SK-N-MC (cell line): ENCODE data around the gene OARD1.

Experiments
- EZH2 ChIP-seq: fragments of 200-600 bp; sonication (generic); IDR thresholded peaks from one replicate; pipeline ENCODE4 v1.6.1; 2017; ENCODE audit warnings: antibody characterized with exemption
- FOXP2 ChIP-seq: optimal IDR thresholded peaks from 2 replicates; pipeline ENCODE3; 2011; ENCODE audit warnings: mild to moderate bottlenecking, moderate library complexity; ENCODE audit not compliant: insufficient read depth; ENCODE audit errors: extremely low read length, control extremely low read depth
- POLR2AphosphoS5 ChIP-seq: IDR thresholded peaks from 2 replicates; pipeline ENCODE4 v1.6.1; 2012; ENCODE audit warnings: mild to moderate bottlenecking, low read depth, low read length, borderline replicate concordance

DNA sequence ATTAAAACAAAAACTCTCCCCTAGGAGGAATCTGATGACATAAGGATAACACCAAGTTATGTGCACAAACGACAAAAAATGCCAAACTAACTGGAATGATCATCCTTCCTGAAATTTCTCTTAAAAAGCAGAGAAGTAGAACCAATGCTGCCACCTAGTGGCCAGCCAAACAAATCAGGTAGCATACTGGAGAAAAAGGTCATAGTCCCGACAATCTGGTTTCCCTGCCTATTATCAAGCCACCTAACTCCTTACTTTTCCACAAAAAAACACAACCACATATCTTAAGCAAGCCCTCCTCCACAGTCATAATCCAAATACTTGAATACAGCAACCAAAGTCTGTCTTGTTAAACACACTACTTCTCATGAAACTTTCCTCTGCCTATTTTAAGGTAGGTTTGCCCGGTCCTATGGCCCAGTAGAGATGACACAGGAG, 5.3 kb downstream of the OARD1 start:
- TF ChIP-seq POLR2AphosphoS5 (no peak), EZH2 (no peak), FOXP2 (no peak)
